ENCODE measurements around the gene PLIN1. TPM values are rescaled to one million over a fixed set of nuclear protein-coding genes. Genes with fewer than 3 reads are reported as not detected.
A peak's percentile ranks its signal among the peaks of the same experiment; 100 is the strongest.

PLIN1 gene
- total RNA-seq, 3 donors from 2014 or later: 0.77 to 8.1 (median 5.2) TPM

GRCh38 chr15:89677381-89677780 lies 1.8 kb downstream of the PLIN1 start:
- DNase-seq (no peak), ATAC-seq (no peak)
- peaks cover 22% of the 10 kb centered on the region for H3K4me1 ChIP-seq (ENCODE audit: low read depth)
- no peak for TF ChIP-seq CTCF (IDR thresholded peaks at IDR 0.05)
- no peaks in the 10 kb centered on the region for H3K9me3 ChIP-seq
- H3K4me3 ChIP-seq: no peak overlapping the region
- no peaks in the 10 kb centered on the region for H3K36me3 ChIP-seq (ENCODE audit: low read depth)
- intact Hi-C loops (cut with DNase I, micrococcal nuclease): no loop called here

- Histone ChIP-seq H3K36me3 (ENCODE audit: low read depth) (no peaks in the 10 kb centered on the region), H3K4me3 (no peak overlapping the region), H3K4me1 (ENCODE audit: low read depth) (peaks cover 9% of the 10 kb centered on the region), H3K9me3 (no peaks in the 10 kb centered on the region)
- no peak for DNase-seq
- no peak for TF ChIP-seq CTCF (IDR thresholded peaks at IDR 0.05)
- intact Hi-C loops (cut with DNase I, micrococcal nuclease): no loop called here
- no peak for ATAC-seq
Observed at GRCh38 chr15:89675606-89676005, 3.6 kb downstream of the PLIN1 start.

GRCh38 chr15:89674526-89674925 lies 4.6 kb downstream of the PLIN1 start:
- TF ChIP-seq CTCF (IDR thresholded peaks at IDR 0.05): no peak
- no peak for ATAC-seq
- DNase-seq: no peak
- intact Hi-C loops (cut with DNase I, micrococcal nuclease): no loop called here
- Histone ChIP-seq H3K4me3 (no peak overlapping the region), H3K36me3 (ENCODE audit: low read depth) (no peaks in the 10 kb centered on the region), H3K9me3 (no peaks in the 10 kb centered on the region), H3K4me1 (ENCODE audit: low read depth) (no peaks in the 10 kb centered on the region)

- Histone ChIP-seq H3K9me3 (no peaks in the 10 kb centered on the region), H3K4me3 (no peak overlapping the region), H3K4me1 (ENCODE audit: low read depth) (no peaks in the 10 kb centered on the region), H3K36me3 (ENCODE audit: low read depth) (no peaks in the 10 kb centered on the region)
- no peak for ATAC-seq
- DNase-seq: peak in 1 of 3 donors; percentile 29
- intact Hi-C loops (cut with DNase I, micrococcal nuclease): no loop called here
- no peak for TF ChIP-seq CTCF (IDR thresholded peaks at IDR 0.05)
Observed at GRCh38 chr15:89673165-89673512, 6.0 kb downstream of the PLIN1 start.

GRCh38 chr15:89672221-89673164 lies 6.7 kb downstream of the PLIN1 start:
- ATAC-seq (no peak), DNase-seq (no peak)
- no peak overlapping the region for H3K4me3 ChIP-seq
- TF ChIP-seq CTCF (IDR thresholded peaks at IDR 0.05): no peak
- no peaks in the 10 kb centered on the region for H3K9me3 ChIP-seq
- no peaks in the 10 kb centered on the region for H3K36me3 ChIP-seq (ENCODE audit: low read depth)
- intact Hi-C loops (cut with DNase I, micrococcal nuclease): no loop called here
- H3K4me1 ChIP-seq (ENCODE audit: low read depth): no peaks in the 10 kb centered on the region
